DMS53 treated with DMSO at 0.1 percent for 48 hours (cell line): Measurements from ENCODE around the gene TAP2.
"Not testable (repeated sequence)": the region's sequence is repeated elsewhere in the genome, so short reads cannot be mapped to it uniquely, and the experiment has no call there.

Experiments
- DNase-seq: peaks from one replicate; lab custom pipeline; 2025; ENCODE audit not compliant: unreplicated experiment; lab: John Stamatoyannopoulos, UW

Gene TAP2

DNA sequence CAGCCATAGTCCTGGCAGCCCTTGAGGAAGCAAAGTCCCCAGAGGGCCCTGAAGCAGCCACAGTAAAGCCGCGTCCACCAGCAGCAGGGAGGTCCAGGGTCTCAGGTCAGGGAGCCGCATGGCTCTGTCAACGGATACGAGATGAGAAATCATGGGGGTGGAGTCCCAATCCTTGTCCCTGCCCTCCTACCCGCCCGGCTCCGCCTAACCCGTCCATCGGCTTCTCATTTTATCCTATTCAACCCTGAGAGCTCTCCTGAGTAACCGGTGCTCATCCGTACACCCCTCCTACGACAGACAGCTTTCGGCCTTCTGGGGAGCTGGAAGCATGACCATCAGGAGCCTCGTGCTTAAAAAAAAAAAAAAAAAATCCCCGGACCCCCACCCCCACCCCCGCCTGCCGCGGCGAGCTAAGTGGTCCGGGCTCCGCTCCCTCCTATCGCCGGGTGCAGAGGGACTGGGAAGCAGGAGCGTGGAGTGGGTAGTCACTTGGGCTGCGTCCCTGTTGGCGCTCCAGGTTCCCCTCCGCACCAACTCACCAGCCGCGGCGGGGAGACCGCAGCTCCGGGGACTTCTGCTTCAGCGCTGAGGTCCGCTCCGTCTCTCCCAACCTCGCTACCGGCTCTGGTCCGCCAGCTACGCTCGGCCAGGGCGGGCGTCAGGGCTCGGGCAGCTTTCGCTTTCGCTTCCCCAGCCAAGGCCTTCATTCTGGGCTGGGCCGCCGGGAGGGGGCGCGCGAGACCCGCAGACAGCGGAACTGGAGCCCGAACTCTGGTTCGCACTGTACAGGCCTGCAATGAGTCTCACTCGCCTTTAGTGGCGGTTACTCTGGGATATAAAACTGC lies at the start of gene TAP2:
Gene TAP2, minus strand, starts transcription at position 626 of the 845 bp plus-strand sequence. Its CDS starts 506 bp downstream, at position 120.
- DNase-seq = peak; percentile 89

DNA sequence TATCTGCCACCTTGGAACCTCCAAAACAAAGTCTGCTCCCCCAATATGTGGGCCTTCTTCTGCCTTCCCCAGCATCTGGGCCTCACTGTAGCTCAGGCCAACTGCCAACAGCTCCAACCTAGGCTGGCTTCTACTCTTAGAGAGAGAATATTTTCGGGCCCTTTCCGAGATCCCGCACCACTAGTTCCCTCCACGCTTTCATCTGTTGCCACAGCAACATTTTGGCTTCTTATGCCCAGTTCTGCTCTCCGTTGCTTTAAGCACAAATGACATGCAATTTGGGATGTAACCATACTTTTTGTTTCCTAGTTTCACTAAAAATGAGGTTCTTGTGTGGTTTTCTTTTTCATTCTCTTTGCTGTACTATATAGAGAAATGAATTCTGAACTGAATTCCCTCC lies 49.1 kb upstream of the TAP2 start:
- no peak for DNase-seq

DNA sequence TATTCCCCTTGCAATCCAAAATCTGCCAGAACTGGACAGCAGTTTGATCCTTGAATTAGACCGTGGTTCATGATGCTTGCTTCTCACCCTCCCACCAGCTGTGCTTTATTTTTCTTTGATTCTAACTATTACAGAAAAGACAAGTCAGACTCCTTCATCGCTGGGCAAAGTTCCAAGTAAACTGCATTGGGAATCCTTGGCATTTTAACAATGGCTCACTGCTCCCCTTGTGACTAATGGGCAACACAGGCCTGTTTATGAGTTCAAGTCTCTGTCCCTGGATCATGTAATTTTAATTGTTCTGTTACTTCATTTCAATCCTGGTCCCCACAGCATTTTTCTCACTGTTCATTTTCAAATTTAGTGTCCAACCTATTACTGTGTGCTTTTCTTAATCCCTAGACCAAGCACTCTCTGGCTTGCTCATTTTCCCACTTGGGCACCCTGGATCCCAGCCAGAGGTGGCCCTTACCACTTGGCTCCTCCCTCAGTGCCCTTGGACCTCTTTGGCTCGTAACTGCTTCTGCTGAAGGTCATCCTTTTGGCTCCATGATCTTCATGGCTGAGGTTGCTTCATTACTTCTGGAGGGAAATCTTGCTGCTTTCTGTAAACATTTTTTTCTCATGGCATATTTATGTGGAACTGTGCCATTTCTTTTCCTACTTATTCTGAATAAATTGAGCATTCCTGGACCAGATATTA lies 48.3 kb upstream of the TAP2 start:
- no peak for DNase-seq

DNA sequence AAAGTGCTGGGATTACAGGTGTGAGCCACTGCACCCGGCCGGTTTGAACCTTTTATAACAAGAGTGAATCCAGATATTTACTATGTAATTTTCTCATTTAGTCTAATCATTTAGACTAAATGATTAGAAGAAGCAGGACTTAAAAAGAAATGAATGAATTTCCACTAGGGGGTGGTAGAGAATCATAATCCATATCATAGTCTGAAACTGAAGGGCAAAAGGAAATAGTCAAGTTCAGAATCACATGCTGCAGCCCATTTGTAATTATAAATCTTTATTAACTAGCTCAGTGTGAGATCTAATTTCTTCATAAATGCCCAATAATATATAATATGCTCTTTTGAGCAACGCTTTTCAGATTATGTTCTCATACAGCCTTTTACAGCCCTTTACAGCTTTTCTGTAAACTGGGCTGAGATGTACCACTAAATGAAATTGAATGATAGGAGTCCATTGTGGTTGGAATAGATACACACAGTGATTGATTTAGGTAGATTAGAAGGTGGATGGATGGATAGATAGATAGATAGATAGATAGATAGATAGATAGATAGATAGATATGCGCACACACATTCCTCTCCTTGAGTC lies 47.3 kb upstream of the TAP2 start:
- DNase-seq = peak; percentile 58

DNA sequence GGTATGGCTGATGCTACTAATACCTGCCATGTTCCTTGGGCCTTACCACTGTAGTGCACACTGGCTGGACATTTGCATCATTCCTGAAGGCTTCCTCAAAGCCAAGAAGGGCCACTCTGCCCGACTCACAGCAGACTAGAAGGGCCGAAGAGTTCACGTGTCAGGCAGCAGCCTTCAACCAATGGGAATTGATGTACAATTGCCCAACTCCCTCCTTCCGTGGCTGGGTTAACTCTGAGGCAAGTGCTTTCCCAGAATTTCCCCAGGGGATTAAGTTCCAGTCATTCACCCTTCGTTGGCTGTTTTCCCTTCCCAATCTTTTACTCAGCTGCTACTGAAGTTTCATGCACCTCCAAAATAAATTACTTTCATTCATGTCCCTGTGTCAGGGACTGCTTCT lies 45.2 kb upstream of the TAP2 start:
- DNase-seq = no peak

DNA sequence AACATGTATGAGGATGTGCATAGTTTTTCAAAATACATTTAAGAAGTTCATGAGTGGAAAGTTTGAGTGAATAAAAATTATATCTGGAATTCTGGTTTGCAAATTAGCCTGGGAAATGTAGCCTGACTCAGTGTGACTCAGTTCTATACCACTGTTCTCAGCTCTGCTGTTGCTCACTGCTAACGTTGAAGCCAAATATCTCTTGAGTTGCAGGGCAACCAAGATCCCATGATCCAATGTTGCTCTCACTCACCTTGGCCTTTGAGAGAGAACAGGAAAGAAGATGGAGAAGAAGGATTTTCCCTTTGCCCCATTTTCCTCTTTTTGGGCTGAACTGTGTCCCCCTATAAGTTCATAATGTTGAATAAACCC lies 44.3 kb upstream of the TAP2 start:
- no peak for DNase-seq

DNA sequence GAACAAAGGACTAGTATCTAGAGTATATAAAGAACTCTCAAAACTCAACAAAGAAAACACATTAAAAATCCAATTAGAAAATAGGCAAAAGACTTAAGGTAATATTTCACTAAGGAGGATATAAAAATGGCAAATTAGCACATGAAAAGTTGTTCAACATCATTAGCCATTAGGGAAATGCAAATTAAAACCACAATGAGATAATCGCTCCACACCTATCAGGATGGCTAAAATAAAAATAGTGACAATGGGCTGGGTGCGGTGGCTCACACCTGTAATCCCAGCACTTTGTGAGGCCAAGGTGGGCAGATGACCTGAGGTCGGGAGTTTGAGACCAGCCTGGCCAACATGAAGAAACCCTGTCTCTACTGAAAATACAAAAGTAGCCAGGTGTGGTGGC lies 42.4 kb upstream of the TAP2 start:
- DNase-seq = not testable (repeated sequence)

DNA sequence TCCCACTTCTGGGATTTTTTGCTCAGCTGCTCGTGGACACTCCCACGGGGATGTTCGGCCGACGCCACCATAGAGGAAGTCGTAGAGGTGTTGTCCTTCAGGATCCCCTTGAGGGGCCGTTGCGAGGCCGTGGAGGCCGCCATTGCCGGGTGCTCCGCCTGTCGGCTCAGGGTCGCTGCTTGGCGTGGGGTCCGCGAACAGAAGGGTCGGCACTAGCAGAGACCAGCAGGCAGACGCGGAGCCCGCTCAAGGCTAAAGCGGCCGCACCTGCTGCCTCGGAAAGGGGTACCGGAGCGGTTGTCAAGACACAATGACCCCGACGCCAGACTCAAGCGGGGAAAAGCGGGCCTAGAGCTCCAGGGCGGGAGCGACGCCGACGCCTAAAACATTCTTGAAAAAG lies 41.2 kb upstream of the TAP2 start:
- no peak for DNase-seq

DNA sequence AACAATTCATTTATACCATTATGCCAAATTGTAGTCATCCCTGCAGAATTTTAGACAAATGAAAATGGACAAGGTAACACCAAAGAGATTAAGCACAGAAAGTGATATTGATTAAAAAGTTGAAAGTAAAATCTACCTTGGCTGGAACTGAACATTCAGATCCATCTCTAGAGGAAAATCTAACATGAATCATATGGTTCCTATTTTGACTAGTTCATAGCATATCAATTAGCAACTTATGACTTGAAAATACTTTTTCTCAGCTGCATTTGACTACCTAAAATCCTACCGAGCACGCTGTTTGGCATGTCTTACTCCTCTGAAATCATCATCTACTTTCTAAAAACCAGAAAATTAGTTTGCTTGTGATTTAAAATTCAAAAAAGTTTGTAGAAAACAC lies 38.1 kb upstream of the TAP2 start:
- DNase-seq = no peak

DNA sequence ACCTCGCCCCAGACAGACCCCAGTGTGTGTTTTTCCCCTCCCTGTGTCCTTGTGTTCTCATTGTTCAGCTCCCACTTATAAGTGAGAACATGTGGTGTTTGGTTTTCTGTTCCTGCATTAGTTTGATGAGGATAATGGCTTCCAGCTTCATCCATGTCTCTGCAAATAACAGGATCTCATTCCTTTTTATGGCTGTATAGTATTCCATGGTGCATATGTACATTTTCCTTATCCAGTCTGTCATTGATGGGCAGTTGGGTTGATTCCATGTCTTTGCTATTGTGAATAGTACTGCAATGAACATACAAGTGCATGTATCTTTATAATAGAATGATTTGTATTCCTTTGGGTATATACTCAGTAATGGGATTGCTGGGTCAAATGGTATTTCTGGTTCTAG lies 35.4 kb upstream of the TAP2 start:
- DNase-seq = not testable (repeated sequence)

DNA sequence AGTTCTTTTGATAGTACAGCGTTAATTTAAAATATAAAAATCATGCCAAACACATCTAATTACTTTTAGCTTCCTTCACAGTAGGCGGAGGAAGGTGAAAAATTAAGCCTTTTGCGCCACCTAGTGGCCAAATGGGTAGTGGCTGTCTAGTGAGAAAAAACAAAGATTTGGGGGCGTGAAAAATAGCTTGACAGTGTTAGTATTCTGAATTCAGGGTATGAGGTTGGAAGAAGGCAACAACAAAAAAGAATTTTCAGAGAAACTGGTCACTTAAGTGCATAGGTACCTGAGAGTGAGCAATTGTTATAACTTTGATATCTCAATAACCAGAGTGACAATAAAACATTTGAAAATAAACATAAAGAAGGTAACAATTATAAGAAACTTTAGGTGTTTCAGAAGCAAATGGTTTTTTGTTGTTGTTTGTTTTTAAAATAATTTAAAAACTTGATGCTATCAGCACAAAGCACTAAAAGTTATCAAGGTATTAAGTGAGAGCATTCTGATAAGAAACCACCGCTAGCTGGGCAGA lies 29.8 kb upstream of the TAP2 start:
- peak; percentile 36 for DNase-seq

DNA sequence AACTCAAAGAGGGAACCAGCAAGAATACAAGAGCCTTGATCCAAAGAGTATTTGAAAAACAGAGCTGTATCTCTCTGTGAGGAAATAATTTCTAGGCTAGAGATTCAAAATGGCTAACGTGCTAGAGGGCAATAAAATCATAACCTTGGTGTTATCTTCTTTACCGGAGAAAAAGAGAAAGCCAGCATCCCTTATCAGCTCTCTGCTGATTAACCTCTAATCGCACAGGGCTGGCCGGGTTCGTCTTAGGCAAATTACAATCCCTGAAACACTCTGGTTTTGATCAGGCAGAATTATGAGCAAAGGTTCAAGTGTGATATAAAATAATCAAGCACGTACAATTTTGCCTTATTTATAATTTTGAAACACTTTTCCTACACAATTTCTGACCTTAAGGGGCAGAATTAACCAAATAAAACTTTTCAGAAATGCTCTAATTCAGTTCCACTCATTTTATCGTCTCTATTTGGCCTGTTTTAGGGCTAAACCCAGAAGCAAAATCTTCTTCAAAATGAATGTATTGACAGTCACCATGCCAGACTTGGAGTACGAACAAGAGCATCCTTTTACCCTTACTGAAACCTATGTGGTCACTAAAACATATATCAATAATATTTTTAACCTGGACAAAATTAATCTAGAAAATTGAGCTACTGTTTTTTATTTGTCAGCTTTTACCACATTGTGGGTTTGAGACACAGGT lies 29.2 kb upstream of the TAP2 start:
- no peak for DNase-seq

DNA sequence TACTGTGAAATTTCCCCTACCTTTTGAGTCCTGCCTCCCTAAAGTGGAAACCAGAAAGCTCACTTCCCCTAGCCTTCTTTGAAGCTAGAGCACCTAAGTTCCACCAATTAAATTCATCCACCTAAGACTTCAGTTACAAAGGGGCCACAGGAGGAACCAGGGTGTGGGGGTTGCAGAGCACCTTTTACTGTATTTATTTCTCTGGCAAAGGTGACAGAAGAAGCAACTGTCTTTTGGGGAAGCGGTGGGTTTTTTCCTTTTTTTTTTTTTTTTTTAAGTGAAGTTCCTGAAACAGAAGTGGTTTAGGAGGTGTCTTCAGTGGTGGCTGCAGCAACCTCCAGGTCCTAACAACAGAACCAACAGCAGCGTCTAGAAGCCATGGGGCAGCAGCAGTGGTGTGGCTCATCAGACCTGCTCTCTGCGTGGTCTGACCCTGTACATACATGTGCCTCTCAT lies 28.5 kb upstream of the TAP2 start:
- DNase-seq = no peak

DNA sequence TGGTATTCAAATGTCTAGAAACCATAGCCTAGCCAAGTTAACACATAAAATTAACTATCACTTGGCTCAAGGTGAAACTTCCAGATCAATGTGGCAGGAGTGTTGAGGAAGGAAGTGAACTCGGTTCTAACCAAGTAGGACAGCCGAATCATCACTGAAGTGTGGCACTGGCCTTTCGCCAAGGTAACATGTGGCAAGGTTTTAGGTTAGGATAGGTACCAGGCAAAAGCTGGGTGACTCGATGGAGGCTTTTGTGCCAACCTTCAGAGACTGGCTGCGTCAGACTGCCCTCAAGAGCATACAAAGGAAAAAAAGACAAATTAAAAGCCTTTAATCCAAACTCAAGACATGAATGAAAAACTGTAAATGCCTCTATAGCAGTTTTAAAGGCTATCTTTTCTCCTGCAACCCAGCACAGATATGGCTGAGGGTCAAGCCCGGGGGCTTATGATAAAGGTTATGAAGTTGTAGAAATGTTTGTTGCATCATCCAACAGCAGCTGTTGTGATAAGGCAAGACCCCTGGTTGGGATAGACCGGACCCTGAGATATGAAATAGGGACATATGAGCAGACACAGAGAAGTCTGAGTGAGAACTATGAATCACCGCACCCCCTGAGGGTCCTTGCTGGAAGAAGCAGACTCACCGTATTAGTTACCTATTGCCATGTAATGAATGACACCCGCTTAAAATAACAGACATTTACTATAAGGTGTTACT lies 27.3 kb upstream of the TAP2 start:
- DNase-seq = no peak

DNA sequence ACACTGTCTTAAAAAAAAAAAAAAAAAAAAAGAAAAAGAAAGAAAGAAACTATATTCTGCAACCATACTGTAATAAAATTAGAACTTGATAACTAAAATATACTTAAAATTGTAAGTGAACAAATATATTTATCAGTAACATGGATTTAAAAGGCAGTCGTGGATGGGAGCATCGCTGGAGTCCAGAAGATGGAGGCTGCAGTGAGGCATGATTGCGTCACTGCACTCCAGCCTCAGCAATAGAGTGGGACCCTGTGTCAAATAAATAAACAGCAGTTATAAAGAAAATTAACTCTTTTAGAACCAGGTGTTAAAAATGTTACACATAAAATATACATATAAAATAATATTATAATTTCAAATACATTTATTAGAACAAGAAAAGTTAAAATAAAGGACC lies 24.2 kb upstream of the TAP2 start:
- DNase-seq = no peak

DNA sequence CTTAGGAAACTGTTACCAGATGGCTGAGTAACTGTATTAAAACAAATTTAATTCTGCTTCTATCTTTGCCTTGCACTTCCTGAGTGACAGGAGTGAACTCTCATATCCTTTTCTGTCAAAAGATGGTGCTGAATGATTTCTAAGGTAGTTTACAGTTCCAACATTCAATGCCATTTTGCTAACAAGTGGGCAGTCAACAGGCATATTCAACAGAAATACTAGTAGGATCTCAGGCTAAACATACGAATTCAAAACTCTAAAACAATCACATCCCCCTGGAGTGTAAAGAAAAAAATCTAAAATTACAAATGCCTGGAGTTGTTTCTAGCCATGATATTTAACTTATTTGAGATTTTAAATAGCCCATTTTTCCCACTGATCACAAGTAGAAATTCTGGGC lies 22.1 kb upstream of the TAP2 start:
- no peak for DNase-seq

DNA sequence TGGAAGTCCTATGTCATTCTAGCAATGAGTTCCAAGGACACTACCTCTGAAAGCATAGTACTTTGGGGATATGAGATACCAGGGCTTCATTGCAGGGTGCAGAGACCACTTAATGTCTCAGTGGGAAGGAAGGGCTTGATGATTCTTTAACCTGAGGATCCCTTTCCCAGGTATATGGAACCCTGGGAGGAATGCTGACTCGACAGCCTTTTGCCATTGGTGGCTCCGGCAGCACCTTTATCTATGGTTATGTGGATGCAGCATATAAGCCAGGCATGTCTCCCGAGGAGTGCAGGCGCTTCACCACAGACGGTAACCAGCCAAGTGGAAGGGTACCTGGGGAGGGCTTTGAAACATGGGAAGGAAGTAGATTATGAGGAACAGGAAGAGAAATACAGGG lies 19.7 kb upstream of the TAP2 start:
- no peak for DNase-seq

DNA sequence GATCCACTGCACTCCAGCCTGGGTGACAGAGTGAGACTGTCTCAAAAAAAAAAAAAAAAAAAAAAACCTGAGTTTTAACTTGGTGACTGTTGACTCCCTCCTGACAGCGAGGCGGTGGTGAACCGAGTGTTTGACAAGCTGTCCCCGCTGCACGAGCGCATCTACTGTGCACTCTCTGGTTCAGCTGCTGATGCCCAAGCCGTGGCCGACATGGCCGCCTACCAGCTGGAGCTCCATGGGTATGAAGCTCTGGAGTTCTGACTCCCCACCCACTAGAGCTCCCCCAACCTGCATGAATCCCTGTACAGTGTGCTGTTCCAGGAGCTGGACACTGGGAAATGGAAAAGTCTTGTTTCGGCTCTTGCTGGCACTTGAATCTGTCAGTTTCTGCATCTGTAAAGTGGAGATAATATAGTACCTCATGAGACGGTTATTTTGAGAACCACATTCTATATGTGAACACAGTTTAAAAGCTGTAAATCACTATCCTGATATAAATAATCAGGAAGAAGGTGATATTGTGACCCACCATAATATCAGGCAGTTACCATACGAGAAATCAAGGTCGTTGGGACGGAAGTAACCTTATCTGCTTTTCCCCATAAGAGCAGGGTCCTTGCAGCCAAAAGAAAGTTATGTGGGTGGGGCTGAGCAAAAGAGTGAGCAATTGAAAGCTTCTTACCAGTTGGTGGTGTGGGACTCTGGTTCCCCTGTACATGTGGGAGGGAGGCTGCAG lies 18.8 kb upstream of the TAP2 start:
- no peak for DNase-seq

DNA sequence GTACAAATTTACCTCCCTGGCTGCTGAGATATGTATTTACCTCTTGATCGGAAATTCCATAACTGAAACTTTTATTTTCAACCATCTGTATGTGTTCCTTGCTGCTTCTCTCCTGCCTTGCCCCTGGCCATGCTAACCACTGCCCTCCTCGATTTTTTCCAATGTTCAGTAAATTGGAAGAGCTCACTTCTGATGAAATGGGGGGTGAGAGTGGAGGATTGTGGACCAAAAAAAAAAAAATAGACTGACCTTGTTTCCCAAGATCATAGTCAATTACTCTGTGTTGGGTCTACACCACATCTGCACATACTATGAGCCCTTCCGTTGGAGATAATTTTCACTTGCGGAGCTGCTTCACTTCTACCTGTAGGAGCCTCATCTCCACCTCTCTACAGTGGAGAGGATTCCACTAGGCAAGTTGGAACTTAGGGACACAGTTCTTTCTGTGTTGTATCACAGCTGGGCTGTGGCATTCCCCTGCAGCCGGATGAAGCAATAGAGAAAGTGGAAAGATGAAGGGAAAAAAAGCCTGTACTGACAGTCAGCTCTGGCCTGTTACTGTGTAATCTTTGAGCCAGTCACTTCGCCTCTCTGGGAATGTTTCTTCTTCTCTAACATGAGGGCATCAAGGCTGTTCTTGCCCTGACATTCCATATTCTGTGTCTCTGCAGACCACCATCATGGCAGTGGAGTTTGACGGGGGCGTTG lies 17.1 kb upstream of the TAP2 start:
- DNase-seq = no peak
